ENCODE results near the gene CEP350.
A peak's percentile ranks its signal among the peaks of the same experiment; 100 is the strongest.

CEP350 gene

GRCh38 chr1:180112091-180112490 is 157.5 kb downstream of the CEP350 start:
- ChIA-PET CTCF (no interaction called here), POLR2A (interaction anchor here (0.8 kb wide), 1 partner anchor 21 kb away, joined by 3 read pairs; no protein-coding TSS in a partner anchor)
- no peak overlapping the region for H3K27ac ChIP-seq (ENCODE audit: insufficient read depth in 1 of 2, low read depth in 1 of 2, low read length in 2 of 2, poor library complexity in 1 of 2, severe bottlenecking in 2 of 2)
- peaks cover 0 to 3% (median 2%) of the 10 kb centered on the region in 4 experiments for H3K4me1 ChIP-seq (ENCODE audit: control extremely low read depth in 1 of 4, control insufficient read depth in 4 of 4, insufficient read depth in 4 of 4, low read length in 3 of 4)
- no peak overlapping the region for H3K4me3 ChIP-seq (ENCODE audit: control insufficient read depth in 1 of 7, extremely low read depth in 1 of 7, insufficient read depth in 4 of 7, low read depth in 2 of 7, low read length in 6 of 7)
- H3K9me3 ChIP-seq (ENCODE audit: control extremely low read depth in 1 of 5, control insufficient read depth in 4 of 5, insufficient read depth in 2 of 5, low read depth in 1 of 5, low read length in 4 of 5): no peaks in the 10 kb centered on the region
- DNase-seq: no peak
- peaks cover 25 to 48% (median 29%) of the 10 kb centered on the region in 4 experiments for H3K36me3 ChIP-seq (ENCODE audit: control insufficient read depth in 4 of 4, insufficient read depth in 4 of 4, low read length in 3 of 4)
- no CpG with 5 or more reads among the region's 2 CpGs for whole genome bisulfite sequencing (ENCODE audit: insufficient coverage)
- H3K27me3 ChIP-seq (replicated peaks in 2 of 5; ENCODE audit: control insufficient read depth in 4 of 5, insufficient read depth in 5 of 5, low read length in 4 of 5): no peaks in the 10 kb centered on the region

- Histone ChIP-seq H3K27me3 (replicated peaks in 2 of 5; ENCODE audit: control insufficient read depth in 4 of 5, insufficient read depth in 5 of 5, low read length in 4 of 5) (no peaks in the 10 kb centered on the region), H3K4me1 (ENCODE audit: control extremely low read depth in 1 of 4, control insufficient read depth in 4 of 4, insufficient read depth in 4 of 4, low read length in 3 of 4) (peaks cover 3 to 11% (median 6%) of the 10 kb centered on the region in 4 experiments), H3K27ac (ENCODE audit: insufficient read depth in 1 of 2, low read depth in 1 of 2, low read length in 2 of 2, poor library complexity in 1 of 2, severe bottlenecking in 2 of 2) (no peak overlapping the region), H3K36me3 (ENCODE audit: control insufficient read depth in 4 of 4, insufficient read depth in 4 of 4, low read length in 3 of 4) (peaks cover 25 to 44% (median 28%) of the 10 kb centered on the region in 4 experiments), H3K9me3 (ENCODE audit: control extremely low read depth in 1 of 5, control insufficient read depth in 4 of 5, insufficient read depth in 2 of 5, low read depth in 1 of 5, low read length in 4 of 5) (no peaks in the 10 kb centered on the region), H3K4me3 (ENCODE audit: control insufficient read depth in 1 of 7, extremely low read depth in 1 of 7, insufficient read depth in 4 of 7, low read depth in 2 of 7, low read length in 6 of 7) (no peak overlapping the region)
- POLR2A ChIA-PET: interaction anchor here (0.8 kb wide), 1 partner anchor 22 kb away, joined by 3 read pairs; no protein-coding TSS in a partner anchor
- CTCF ChIA-PET: interaction anchor here (1.0 kb wide), 2 partner anchors 10 to 56 kb away, joined by 3 to 4 read pairs; no protein-coding TSS in a partner anchor
- no CpG with 5 or more reads among the region's 2 CpGs for WGBS (ENCODE audit: insufficient coverage)
- no peak for DNase-seq
These were observed 158.5 kb downstream of the CEP350 start for GRCh38 chr1:180112984-180113647.

GRCh38 chr1:180114396-180114945 is 159.9 kb downstream of the CEP350 start:
- H3K36me3 ChIP-seq (ENCODE audit: control insufficient read depth in 4 of 4, insufficient read depth in 4 of 4, low read length in 3 of 4): peaks cover 20 to 36% (median 25%) of the 10 kb centered on the region in 4 experiments
- no peak for DNase-seq
- CTCF ChIA-PET: interaction anchor here (1.0 to 1.6 kb wide), 3 partner anchors 8 to 65 kb away, joined by 3 to 4 read pairs (median 3); no protein-coding TSS in a partner anchor
- no peaks in the 10 kb centered on the region for H3K27me3 ChIP-seq (replicated peaks in 2 of 5; ENCODE audit: control insufficient read depth in 4 of 5, insufficient read depth in 5 of 5, low read length in 4 of 5)
- H3K4me1 ChIP-seq (ENCODE audit: control extremely low read depth in 1 of 4, control insufficient read depth in 4 of 4, insufficient read depth in 4 of 4, low read length in 3 of 4): peaks cover 3 to 11% (median 6%) of the 10 kb centered on the region in 4 experiments
- no peaks in the 10 kb centered on the region for H3K9me3 ChIP-seq (ENCODE audit: control extremely low read depth in 1 of 5, control insufficient read depth in 4 of 5, insufficient read depth in 2 of 5, low read depth in 1 of 5, low read length in 4 of 5)
- no peak overlapping the region for H3K27ac ChIP-seq (ENCODE audit: insufficient read depth in 1 of 2, low read depth in 1 of 2, low read length in 2 of 2, poor library complexity in 1 of 2, severe bottlenecking in 2 of 2)
- H3K4me3 ChIP-seq (ENCODE audit: control insufficient read depth in 1 of 7, extremely low read depth in 1 of 7, insufficient read depth in 4 of 7, low read depth in 2 of 7, low read length in 6 of 7): no peak overlapping the region
- POLR2A ChIA-PET: no interaction called here
- WGBS (ENCODE audit: insufficient coverage): 92% methylated on average over 2 of the region's 4 CpGs

- Histone ChIP-seq H3K36me3 (ENCODE audit: control insufficient read depth in 4 of 4, insufficient read depth in 4 of 4, low read length in 3 of 4) (peaks cover 3 to 16% (median 8%) of the 10 kb centered on the region in 4 experiments), H3K4me1 (ENCODE audit: control extremely low read depth in 1 of 4, control insufficient read depth in 4 of 4, insufficient read depth in 4 of 4, low read length in 3 of 4) (peaks cover 3 to 11% (median 6%) of the 10 kb centered on the region in 4 experiments), H3K9me3 (ENCODE audit: control extremely low read depth in 1 of 5, control insufficient read depth in 4 of 5, insufficient read depth in 2 of 5, low read depth in 1 of 5, low read length in 4 of 5) (no peaks in the 10 kb centered on the region), H3K27me3 (replicated peaks in 2 of 5; ENCODE audit: control insufficient read depth in 4 of 5, insufficient read depth in 5 of 5, low read length in 4 of 5) (no peaks in the 10 kb centered on the region), H3K4me3 (ENCODE audit: control insufficient read depth in 1 of 7, extremely low read depth in 1 of 7, insufficient read depth in 4 of 7, low read depth in 2 of 7, low read length in 6 of 7) (no peak overlapping the region), H3K27ac (ENCODE audit: insufficient read depth in 1 of 2, low read depth in 1 of 2, low read length in 2 of 2, poor library complexity in 1 of 2, severe bottlenecking in 2 of 2) (no peak overlapping the region)
- POLR2A ChIA-PET: no interaction called here
- CTCF ChIA-PET: interaction anchor here (1.5 to 1.9 kb wide), 4 partner anchors 10 to 55 kb away, joined by 4 to 6 read pairs (median 4); no protein-coding TSS in a partner anchor
- peak in 2 of 3 donors; percentile 3 for DNase-seq
- WGBS (ENCODE audit: insufficient coverage): 77% methylated on average over 11 of the region's 14 CpGs
These were observed 162.6 kb downstream of the CEP350 start for GRCh38 chr1:180116964-180117763.

- ChIA-PET CTCF (interaction anchor here (1.5 to 1.9 kb wide), 4 partner anchors 11 to 54 kb away, joined by 4 to 6 read pairs (median 4); no protein-coding TSS in a partner anchor), POLR2A (no interaction called here)
- no peaks in the 10 kb centered on the region for H3K27me3 ChIP-seq (replicated peaks in 2 of 5; ENCODE audit: control insufficient read depth in 4 of 5, insufficient read depth in 5 of 5, low read length in 4 of 5)
- no peak for DNase-seq
- H3K4me3 ChIP-seq (ENCODE audit: control insufficient read depth in 1 of 7, extremely low read depth in 1 of 7, insufficient read depth in 4 of 7, low read depth in 2 of 7, low read length in 6 of 7): no peak overlapping the region
- H3K27ac ChIP-seq (ENCODE audit: insufficient read depth in 1 of 2, low read depth in 1 of 2, low read length in 2 of 2, poor library complexity in 1 of 2, severe bottlenecking in 2 of 2): no peak overlapping the region
- peaks cover 2 to 10% (median 3%) of the 10 kb centered on the region in 4 experiments for H3K36me3 ChIP-seq (ENCODE audit: control insufficient read depth in 4 of 4, insufficient read depth in 4 of 4, low read length in 3 of 4)
- no peaks in the 10 kb centered on the region for H3K9me3 ChIP-seq (ENCODE audit: control extremely low read depth in 1 of 5, control insufficient read depth in 4 of 5, insufficient read depth in 2 of 5, low read depth in 1 of 5, low read length in 4 of 5)
- peaks cover 3 to 11% (median 6%) of the 10 kb centered on the region in 4 experiments for H3K4me1 ChIP-seq (ENCODE audit: control extremely low read depth in 1 of 4, control insufficient read depth in 4 of 4, insufficient read depth in 4 of 4, low read length in 3 of 4)
- no CpG with 5 or more reads among the region's 2 CpGs for whole genome bisulfite sequencing (ENCODE audit: insufficient coverage)
These were observed 163.1 kb downstream of the CEP350 start for GRCh38 chr1:180117764-180118116.

- H3K4me3 ChIP-seq (ENCODE audit: control insufficient read depth in 1 of 7, extremely low read depth in 1 of 7, insufficient read depth in 4 of 7, low read depth in 2 of 7, low read length in 6 of 7): no peak overlapping the region
- H3K4me1 ChIP-seq (ENCODE audit: control extremely low read depth in 1 of 4, control insufficient read depth in 4 of 4, insufficient read depth in 4 of 4, low read length in 3 of 4): peaks cover 3 to 11% (median 6%) of the 10 kb centered on the region in 4 experiments
- H3K36me3 ChIP-seq (ENCODE audit: control insufficient read depth in 4 of 4, insufficient read depth in 4 of 4, low read length in 3 of 4): peaks cover 0 to 3% (median 2%) of the 10 kb centered on the region in 4 experiments
- DNase-seq: no peak
- POLR2A ChIA-PET: no interaction called here
- no peaks in the 10 kb centered on the region for H3K9me3 ChIP-seq (ENCODE audit: control extremely low read depth in 1 of 5, control insufficient read depth in 4 of 5, insufficient read depth in 2 of 5, low read depth in 1 of 5, low read length in 4 of 5)
- CTCF ChIA-PET: no interaction called here
- no CpG with 5 or more reads among the region's 2 CpGs for WGBS (ENCODE audit: insufficient coverage)
- H3K27ac ChIP-seq (ENCODE audit: insufficient read depth in 1 of 2, low read depth in 1 of 2, low read length in 2 of 2, poor library complexity in 1 of 2, severe bottlenecking in 2 of 2): no peak overlapping the region
- H3K27me3 ChIP-seq (replicated peaks in 2 of 5; ENCODE audit: control insufficient read depth in 4 of 5, insufficient read depth in 5 of 5, low read length in 4 of 5): no peaks in the 10 kb centered on the region
These were observed 165.2 kb downstream of the CEP350 start for GRCh38 chr1:180119837-180120236.

All from common myeloid progenitor, CD34-positive (primary cell).